ENCODE results near the gene MEG3.

DNA sequence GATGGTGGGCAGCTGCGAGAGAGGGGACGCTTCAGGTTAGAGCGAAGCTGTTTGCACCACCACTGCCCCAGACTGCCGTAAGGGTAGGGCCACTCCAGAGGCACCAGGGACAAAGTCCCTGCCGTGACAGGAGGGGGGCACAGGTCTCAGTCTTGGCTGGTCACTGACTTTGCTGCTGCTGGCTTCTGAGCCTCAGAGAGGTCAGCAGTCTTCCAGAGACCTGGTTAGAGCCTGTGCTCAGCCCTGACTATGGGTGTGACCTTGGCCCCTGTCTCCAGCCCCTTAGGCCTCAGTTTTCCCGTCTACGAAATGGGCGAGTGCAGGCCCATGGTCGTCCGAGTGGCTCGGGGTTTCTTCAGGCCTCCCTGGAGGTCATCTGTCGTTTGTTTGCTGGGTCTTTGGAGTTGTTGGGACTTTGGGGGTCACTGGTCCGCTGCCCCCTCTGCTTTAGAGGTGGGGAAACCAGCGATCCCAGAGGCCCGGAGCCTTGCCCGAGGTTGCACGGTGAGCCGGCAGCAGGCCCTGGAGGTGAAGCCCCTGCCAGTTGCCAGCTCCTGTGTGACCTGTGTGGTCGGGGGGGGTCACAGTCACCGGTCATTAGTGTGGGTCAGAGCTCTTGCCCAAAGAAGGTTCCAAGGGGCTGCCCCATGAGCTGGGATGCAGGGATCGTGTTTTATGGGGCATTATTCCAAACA is 15.3 kb downstream of the MEG3 start:
- TF ChIP-seq TAF1 (IDR thresholded peaks at IDR 0.05; ENCODE audit: low read depth, low read length) (no peak), POLR2AphosphoS5 (IDR thresholded peaks at IDR 0.05; ENCODE audit: low read depth, low read length) (no peak), POLR2A (IDR thresholded peaks at IDR 0.05; ENCODE audit: low read depth, low read length) (no peak)
